ENCODE measurements around the gene CCP110. TPM values are rescaled to one million over a fixed set of nuclear protein-coding genes. Genes with fewer than 3 reads are reported as not detected.

Gene CCP110
- total RNA-seq, 1 experiment from 2014 or later = 31.8 TPM

DNA sequence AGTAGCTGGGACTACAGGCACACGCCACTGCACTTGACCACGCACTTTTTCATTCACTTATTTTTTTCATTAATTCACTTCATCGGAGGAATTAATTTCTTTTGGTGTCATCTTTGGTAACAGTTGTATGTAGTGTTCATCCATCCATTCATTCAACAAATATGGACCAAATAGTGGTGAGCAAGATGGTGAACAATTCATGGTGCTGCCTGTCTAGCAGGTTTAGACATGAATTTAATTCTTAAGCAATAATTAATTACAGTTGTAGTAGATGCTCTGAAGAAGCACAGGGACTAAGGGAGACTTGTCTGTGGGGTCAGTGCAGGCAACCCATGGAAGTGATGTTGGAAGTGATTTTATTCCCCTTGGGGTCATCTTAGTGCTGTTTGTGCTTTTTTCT, 24.3 kb upstream of the CCP110 start:
- CTCF ChIA-PET = no interaction called here
- in situ Hi-C loops (cut with HindIII; ENCODE audit: low pct_unique_long_range_greater_than_20kb, low sequenced_read_pairs) (no loop called here), intact Hi-C loops (cut with micrococcal nuclease; ENCODE audit: unreplicated experiment) (no loop called here)
- no TSS peak for BruUV-seq (replicated peaks)
- POLR2A ChIA-PET = no interaction called here
- DNase-seq (ENCODE audit: low read depth, low spot score) = no peak
- Histone ChIP-seq H3K4me1 (ENCODE audit: control insufficient read depth, insufficient read depth, low read length) (no peaks in the 10 kb centered on the region), H3K36me3 (ENCODE audit: control insufficient read depth, insufficient read depth, low read length) (peaks cover 7% of the 10 kb centered on the region; the same call in 1 of the 2 replicates), H3K27ac (ENCODE audit: low read length) (no peak overlapping the region), H3K4me3 (ENCODE audit: low read depth in 2 of 2, low read length in 2 of 2) (no peak overlapping the region), H3K27me3 (ENCODE audit: control insufficient read depth, insufficient read depth, low read length) (no peaks in the 10 kb centered on the region), H3K9me3 (ENCODE audit: control insufficient read depth, insufficient read depth, low read depth, low read length) (no peaks in the 10 kb centered on the region)
- no peak for ATAC-seq
- TF ChIP-seq, protein P1, sequence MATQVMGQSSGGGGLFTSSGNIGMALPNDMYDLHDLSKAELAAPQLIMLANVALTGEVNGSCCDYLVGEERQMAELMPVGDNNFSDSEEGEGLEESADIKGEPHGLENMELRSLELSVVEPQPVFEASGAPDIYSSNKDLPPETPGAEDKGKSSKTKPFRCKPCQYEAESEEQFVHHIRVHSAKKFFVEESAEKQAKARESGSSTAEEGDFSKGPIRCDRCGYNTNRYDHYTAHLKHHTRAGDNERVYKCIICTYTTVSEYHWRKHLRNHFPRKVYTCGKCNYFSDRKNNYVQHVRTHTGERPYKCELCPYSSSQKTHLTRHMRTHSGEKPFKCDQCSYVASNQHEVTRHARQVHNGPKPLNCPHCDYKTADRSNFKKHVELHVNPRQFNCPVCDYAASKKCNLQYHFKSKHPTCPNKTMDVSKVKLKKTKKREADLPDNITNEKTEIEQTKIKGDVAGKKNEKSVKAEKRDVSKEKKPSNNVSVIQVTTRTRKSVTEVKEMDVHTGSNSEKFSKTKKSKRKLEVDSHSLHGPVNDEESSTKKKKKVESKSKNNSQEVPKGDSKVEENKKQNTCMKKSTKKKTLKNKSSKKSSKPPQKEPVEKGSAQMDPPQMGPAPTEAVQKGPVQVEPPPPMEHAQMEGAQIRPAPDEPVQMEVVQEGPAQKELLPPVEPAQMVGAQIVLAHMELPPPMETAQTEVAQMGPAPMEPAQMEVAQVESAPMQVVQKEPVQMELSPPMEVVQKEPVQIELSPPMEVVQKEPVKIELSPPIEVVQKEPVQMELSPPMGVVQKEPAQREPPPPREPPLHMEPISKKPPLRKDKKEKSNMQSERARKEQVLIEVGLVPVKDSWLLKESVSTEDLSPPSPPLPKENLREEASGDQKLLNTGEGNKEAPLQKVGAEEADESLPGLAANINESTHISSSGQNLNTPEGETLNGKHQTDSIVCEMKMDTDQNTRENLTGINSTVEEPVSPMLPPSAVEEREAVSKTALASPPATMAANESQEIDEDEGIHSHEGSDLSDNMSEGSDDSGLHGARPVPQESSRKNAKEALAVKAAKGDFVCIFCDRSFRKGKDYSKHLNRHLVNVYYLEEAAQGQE (IDR thresholded peaks at IDR 0.05; ENCODE audit: insufficient read depth in 1 of 2, low read depth in 2 of 2, low read length in 1 of 2) = no peak
- TF ChIP-seq SIN3A (IDR thresholded peaks at IDR 0.05; ENCODE audit: borderline replicate concordance, insufficient read depth, low read depth, low read length) (no peak), TCF7L2 (IDR thresholded peaks at IDR 0.05; ENCODE audit: low read depth, low read length) (no peak), POLR2AphosphoS5 (IDR thresholded peaks at IDR 0.05; ENCODE audit: low read depth, low read length) (no peak)
- TF ChIP-seq, protein P2, sequence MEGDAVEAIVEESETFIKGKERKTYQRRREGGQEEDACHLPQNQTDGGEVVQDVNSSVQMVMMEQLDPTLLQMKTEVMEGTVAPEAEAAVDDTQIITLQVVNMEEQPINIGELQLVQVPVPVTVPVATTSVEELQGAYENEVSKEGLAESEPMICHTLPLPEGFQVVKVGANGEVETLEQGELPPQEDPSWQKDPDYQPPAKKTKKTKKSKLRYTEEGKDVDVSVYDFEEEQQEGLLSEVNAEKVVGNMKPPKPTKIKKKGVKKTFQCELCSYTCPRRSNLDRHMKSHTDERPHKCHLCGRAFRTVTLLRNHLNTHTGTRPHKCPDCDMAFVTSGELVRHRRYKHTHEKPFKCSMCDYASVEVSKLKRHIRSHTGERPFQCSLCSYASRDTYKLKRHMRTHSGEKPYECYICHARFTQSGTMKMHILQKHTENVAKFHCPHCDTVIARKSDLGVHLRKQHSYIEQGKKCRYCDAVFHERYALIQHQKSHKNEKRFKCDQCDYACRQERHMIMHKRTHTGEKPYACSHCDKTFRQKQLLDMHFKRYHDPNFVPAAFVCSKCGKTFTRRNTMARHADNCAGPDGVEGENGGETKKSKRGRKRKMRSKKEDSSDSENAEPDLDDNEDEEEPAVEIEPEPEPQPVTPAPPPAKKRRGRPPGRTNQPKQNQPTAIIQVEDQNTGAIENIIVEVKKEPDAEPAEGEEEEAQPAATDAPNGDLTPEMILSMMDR (IDR thresholded peaks at IDR 0.05) = no peak

DNA sequence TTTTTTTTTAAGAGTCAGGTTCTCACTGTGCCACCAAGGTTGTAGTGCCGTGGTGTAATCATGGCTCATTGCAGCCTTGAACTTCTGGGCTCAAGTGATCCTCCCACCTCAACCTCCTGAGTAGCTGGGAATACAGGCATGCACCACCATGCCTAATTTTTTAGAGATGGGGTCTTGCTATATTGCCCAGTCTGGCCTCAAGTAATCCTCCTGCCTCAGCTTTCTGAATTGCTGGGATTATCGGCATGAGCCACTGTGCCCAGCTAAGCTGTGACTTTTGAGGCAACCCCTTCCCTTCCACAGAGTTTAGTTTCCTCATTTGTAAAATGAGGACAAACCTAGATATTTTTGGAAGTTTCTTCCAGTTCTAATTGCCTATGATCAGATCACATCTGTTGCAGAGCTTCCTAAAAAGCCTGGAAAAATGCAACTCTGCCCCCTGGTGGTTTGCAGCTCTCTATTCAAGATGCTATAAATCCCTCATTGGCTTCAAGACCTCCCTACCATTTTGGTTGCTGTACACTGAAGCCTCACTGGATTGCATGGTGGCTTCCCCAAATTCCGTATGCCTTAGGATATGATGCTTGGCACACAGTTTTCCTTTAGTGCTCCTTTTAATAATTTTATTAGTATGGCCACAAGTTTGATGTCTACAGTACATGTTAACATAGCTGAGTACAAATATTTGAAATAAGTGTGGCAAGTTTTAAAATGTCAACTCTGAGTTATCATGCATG, 21.2 kb upstream of the CCP110 start:
- no peaks in the 10 kb centered on the region for H3K27me3 ChIP-seq (ENCODE audit: control insufficient read depth, insufficient read depth, low read length)
- in situ Hi-C loops (cut with HindIII; ENCODE audit: low pct_unique_long_range_greater_than_20kb, low sequenced_read_pairs) (no loop called here), intact Hi-C loops (cut with micrococcal nuclease; ENCODE audit: unreplicated experiment) (loop anchor here (1.0 to 10.0 kb wide), 2 partner anchors 113 to 418 kb away; no protein-coding TSS in a partner anchor)
- ChIA-PET POLR2A (no interaction called here), CTCF (interaction anchor here (0.5 to 2.5 kb wide), 13 partner anchors 9 to 416 kb away, joined by 3 to 24 read pairs (median 5); partner anchors contain the start of gene TMC5)
- no peaks in the 10 kb centered on the region for H3K4me1 ChIP-seq (ENCODE audit: control insufficient read depth, insufficient read depth, low read length)
- no TSS peak for BruUV-seq (replicated peaks)
- peaks cover 25% of the 10 kb centered on the region for H3K36me3 ChIP-seq (ENCODE audit: control insufficient read depth, insufficient read depth, low read length)
- DNase-seq (ENCODE audit: low read depth, low spot score) (peak; percentile 70), ATAC-seq (peak; percentile 89)
- no peak overlapping the region for H3K4me3 ChIP-seq (ENCODE audit: low read depth in 2 of 2, low read length in 2 of 2)
- no peaks in the 10 kb centered on the region for H3K9me3 ChIP-seq (ENCODE audit: control insufficient read depth, insufficient read depth, low read depth, low read length)
- TF ChIP-seq SIN3A (IDR thresholded peaks at IDR 0.05; ENCODE audit: borderline replicate concordance, insufficient read depth, low read depth, low read length) (no peak), POLR2AphosphoS5 (IDR thresholded peaks at IDR 0.05; ENCODE audit: low read depth, low read length) (no peak), TCF7L2 (IDR thresholded peaks at IDR 0.05; ENCODE audit: low read depth, low read length) (no peak)
- TF ChIP-seq, protein P2 (IDR thresholded peaks at IDR 0.05) = peak; percentile 93
- TF ChIP-seq, protein P1 (IDR thresholded peaks at IDR 0.05; ENCODE audit: insufficient read depth in 1 of 2, low read depth in 2 of 2, low read length in 1 of 2) = no peak
- no peak overlapping the region for H3K27ac ChIP-seq (ENCODE audit: low read length)
